AG04450 (cell line): ENCODE data around the gene IFNL4. TPM values are rescaled to one million over a fixed set of nuclear protein-coding genes. Genes with fewer than 3 reads are reported as not detected.

Experiments
- CTCF ChIA-PET: fragments of 300-600, 350-600 bp; formaldehyde crosslinking; extraction: SDS; loops from one replicate; lab custom pipeline; 2022; ENCODE audit warnings: antibody characterized with exemption, inconsistent platforms; lab: Charles Lee
- POLR2A ChIA-PET: fragments of 350-600 bp; formaldehyde crosslinking; extraction: SDS; loops from one replicate; lab custom pipeline; 2021; ENCODE audit warnings: antibody characterized with exemption, inconsistent platforms; lab: Yijun Ruan, JAX
- DNase-seq: peaks from one replicate; pipeline ENCODE4 v3.0.0-alpha.2; 2011; ENCODE audit warnings: low read depth, low spot score
- H3K27ac ChIP-seq: one replicate; pipeline ENCODE4 v1.5.1; 2012; ENCODE audit warnings: low read depth, low read length, control low read depth
- H3K27me3 ChIP-seq: one replicate; pipeline ENCODE4 v1.6.0; 2012; ENCODE audit warnings: low read length; ENCODE audit not compliant: control insufficient read depth, insufficient read depth
- H3K4me3 ChIP-seq: 2 replicates; pipeline ENCODE4 v1.5.1; 2011; ENCODE audit warnings: mild to moderate bottlenecking, low read depth, low read length, control low read depth
- H3K9me3 ChIP-seq: 2 replicates; pipeline ENCODE4 v1.5.1; 2012; ENCODE audit warnings: low read length; ENCODE audit not compliant: control insufficient read depth, insufficient read depth
- polyA plus RNA-seq: library from polyadenylated mRNA; depleted of rRNA; stranded (reverse); fragments of >200 nt; gene quantifications from 2 replicates; pipeline ENCODE4 v1.2.3, GENCODE V29; 2011
- TF ChIP-seq, protein P1 (sequence below): IDR thresholded peaks from 2 replicates; pipeline ENCODE4 v1.5.1; 2011; ENCODE audit warnings: low read depth, low read length, control low read depth, inconsistent platforms

IFNL4 gene
- polyA plus RNA-seq, 1 experiment: not detected

DNA sequence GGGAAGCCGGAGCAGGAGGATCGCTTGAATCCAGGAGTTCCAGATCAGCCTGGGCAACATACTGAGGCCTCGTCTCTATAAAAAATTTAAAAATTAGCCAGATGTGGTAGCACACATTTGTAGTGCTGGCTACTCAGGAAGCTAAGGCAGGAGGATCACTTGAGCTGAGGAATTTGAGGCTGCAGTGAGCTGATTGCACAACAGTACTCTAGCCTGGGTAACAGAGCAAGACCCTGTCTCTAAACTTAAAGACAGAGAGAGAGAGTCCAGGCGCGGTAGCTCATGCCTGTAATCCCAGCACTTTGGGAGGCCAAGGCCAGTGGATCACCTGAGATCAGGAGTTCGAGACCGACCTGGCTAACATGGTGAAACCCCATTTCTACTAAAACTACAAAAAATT lies 8.2 kb downstream of the IFNL4 start:
- POLR2A ChIA-PET: no interaction called here
- no peak overlapping the region for H3K4me3 ChIP-seq
- DNase-seq: no peak
- CTCF ChIA-PET: no interaction called here
- H3K27me3 ChIP-seq: peaks cover 20% of the 10 kb centered on the region
- no peak overlapping the region for H3K27ac ChIP-seq
- TF ChIP-seq, protein P1, sequence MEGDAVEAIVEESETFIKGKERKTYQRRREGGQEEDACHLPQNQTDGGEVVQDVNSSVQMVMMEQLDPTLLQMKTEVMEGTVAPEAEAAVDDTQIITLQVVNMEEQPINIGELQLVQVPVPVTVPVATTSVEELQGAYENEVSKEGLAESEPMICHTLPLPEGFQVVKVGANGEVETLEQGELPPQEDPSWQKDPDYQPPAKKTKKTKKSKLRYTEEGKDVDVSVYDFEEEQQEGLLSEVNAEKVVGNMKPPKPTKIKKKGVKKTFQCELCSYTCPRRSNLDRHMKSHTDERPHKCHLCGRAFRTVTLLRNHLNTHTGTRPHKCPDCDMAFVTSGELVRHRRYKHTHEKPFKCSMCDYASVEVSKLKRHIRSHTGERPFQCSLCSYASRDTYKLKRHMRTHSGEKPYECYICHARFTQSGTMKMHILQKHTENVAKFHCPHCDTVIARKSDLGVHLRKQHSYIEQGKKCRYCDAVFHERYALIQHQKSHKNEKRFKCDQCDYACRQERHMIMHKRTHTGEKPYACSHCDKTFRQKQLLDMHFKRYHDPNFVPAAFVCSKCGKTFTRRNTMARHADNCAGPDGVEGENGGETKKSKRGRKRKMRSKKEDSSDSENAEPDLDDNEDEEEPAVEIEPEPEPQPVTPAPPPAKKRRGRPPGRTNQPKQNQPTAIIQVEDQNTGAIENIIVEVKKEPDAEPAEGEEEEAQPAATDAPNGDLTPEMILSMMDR: no peak
- H3K9me3 ChIP-seq: no peaks in the 10 kb centered on the region; the same call in 1 of the 2 replicates

DNA sequence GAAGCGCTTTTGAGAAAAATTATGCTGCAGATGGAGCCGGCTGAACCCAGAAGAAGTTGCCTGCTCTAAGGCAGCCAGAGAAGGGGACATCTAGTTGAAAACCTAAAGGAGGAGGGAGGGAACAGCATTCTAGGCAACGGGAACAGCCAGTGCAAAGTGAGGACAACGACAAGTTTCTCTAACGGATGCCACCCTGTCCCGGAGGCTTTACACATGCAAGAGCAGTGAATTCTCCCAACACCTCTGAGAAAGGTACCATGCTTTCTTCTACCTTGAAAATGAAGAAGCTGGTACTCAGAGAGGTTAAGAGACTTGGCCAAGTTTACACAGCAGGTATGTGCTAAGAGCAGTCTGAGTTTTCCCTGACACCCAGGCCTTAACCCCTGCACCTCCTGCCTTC lies 9.7 kb downstream of the IFNL4 start:
- POLR2A ChIA-PET: interaction anchor here (0.6 kb wide), 1 partner anchor 694 kb away, joined by 10 read pairs; no protein-coding TSS in a partner anchor
- no peak for DNase-seq
- TF ChIP-seq, protein P1: no peak
- Histone ChIP-seq H3K9me3 (no peaks in the 10 kb centered on the region; the same call in 1 of the 2 replicates), H3K27me3 (peaks cover 23% of the 10 kb centered on the region), H3K27ac (no peak overlapping the region), H3K4me3 (no peak overlapping the region)
- CTCF ChIA-PET: no interaction called here

DNA sequence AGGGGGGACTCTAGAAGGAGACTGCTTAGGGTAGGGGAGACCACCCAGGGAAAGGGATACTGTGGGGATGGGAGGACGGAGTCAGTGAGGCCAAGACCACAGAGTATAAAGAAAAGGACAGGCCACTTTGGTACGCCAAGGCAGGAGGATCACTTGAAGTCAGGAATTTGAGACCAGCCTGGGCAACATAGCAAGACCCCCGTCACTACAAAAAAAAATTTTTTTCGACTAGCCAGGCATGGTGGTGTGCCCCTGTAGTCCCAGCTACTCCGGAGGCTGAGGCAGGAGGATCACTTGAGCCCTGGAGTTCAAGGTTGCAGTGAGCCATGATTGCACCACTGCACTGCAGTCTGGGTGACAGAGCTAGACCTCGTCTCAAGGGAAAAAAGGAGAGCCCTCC lies 10.4 kb downstream of the IFNL4 start:
- Histone ChIP-seq H3K9me3 (no peaks in the 10 kb centered on the region; the same call in 1 of the 2 replicates), H3K27ac (no peak overlapping the region), H3K4me3 (no peak overlapping the region), H3K27me3 (peaks cover 23% of the 10 kb centered on the region)
- ChIA-PET POLR2A (interaction anchor here (0.6 kb wide), 1 partner anchor 695 kb away, joined by 10 read pairs; no protein-coding TSS in a partner anchor), CTCF (no interaction called here)
- no peak for DNase-seq
- TF ChIP-seq, protein P1: no peak

DNA sequence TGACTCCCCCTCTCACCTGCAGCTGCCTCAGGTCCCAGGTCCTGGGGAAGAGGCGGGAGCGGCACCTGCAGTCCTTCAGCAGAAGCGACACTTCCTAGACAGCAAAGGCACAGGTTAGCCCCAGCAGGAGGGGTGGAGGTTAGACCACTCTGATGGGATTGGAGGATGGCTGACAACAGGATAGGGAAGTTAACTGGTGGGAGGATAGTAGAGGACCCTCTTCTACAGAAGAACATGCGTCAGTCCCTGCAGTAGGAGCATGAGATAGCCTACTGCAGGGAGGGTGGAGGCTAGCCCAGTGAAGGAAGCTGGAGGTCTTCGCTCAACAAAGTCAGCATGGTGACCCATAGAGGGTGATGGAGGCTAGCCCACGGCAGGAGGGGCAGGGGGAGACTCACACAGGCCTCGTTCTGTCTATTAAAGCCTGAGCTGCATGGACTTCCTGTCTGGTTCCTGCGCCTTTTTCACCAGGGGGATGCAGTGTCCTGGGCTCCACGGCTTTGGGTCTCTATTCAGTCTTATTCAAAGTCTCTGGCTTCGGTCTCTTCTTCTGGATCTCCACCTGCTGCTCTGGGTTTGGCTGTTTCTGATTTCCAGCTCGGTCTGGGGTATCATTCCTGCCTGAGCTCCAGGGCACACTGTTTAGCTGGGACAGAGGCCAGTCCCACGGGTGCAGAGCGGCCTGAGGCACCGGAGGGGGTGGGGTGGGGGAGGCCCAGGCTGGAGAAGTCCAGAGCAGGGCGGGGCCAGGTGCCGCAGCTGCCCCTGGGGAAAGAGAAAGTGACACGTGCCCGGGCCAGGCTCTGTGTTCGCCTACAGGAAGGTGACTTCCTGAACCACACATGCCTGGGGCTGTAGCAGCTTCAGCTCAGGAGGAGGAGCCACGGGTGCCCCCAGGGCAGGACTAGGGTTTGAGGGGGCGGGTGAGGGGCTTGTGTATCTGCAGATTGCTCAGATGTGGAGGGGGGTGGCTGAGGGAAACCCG lies 11.2 kb downstream of the IFNL4 start:
- H3K9me3 ChIP-seq: no peaks in the 10 kb centered on the region; the same call in 1 of the 2 replicates
- no peak for DNase-seq
- ChIA-PET CTCF (no interaction called here), POLR2A (no interaction called here)
- no peak overlapping the region for H3K4me3 ChIP-seq
- H3K27me3 ChIP-seq: peaks cover 23% of the 10 kb centered on the region
- TF ChIP-seq, protein P1: no peak
- no peak overlapping the region for H3K27ac ChIP-seq

DNA sequence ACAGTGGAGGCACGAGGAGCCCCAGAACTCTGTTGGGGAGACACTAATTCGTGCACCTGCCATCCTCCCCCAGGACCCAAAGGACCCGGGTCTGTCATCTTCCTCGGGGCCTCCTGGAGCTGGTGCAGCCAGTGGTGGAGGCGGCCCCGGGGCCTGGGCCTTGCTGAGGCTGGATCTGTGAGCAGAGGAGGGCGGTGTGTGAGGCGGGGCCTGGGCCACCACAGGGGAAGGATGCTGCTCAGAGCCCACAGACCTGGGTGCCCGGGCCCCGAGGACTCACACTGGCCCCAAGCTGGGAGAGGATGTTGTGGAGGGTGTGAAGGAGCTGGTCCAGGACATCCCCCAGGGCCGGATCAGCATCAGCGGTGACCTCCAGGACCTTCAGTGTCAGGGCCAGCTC lies 12.1 kb downstream of the IFNL4 start:
- Histone ChIP-seq H3K4me3 (no peak overlapping the region), H3K9me3 (no peaks in the 10 kb centered on the region; the same call in 1 of the 2 replicates), H3K27me3 (peaks cover 23% of the 10 kb centered on the region), H3K27ac (no peak overlapping the region)
- ChIA-PET CTCF (no interaction called here), POLR2A (no interaction called here)
- no peak for DNase-seq
- TF ChIP-seq, protein P1: no peak
